Right atrium auricular region (tissue), 2 donors: ENCODE results near the gene RPS19BP1. TPM values are rescaled to one million over a fixed set of nuclear protein-coding genes. Genes with fewer than 3 reads are reported as not detected.
A peak's percentile ranks its signal among the peaks of the same experiment; 100 is the strongest.
"Not testable (repeated sequence)": the region's sequence is repeated elsewhere in the genome, so short reads cannot be mapped to it uniquely, and the experiment has no call there.

ENCODE experiments used
- DNase-seq: peaks from one replicate; pipeline ENCODE4 v3.0.0-alpha.2; 2019; ENCODE audit warnings: low spot score
- H3K27ac ChIP-seq, 2 donors: fragments of 200-600 bp; sonication (generic); 1 replicate in 1 of 2; 2 replicates in 1 of 2; pipeline ENCODE4 v1.5.1; 2016 to 2019
- H3K27me3 ChIP-seq, 2 donors: fragments of 200-600 bp; sonication (generic); one replicate each; pipeline versions ENCODE4 v1.5.1 to v1.6.0; 2017 to 2019
- H3K36me3 ChIP-seq: fragments of 200-600 bp; sonication (generic); one replicate; pipeline ENCODE4 v1.5.1; 2016
- H3K4me1 ChIP-seq, 2 donors: fragments of 200-600 bp; sonication (generic); one replicate each; pipeline versions ENCODE4 v1.5.1 to v1.6.0; 2017 to 2019
- H3K4me3 ChIP-seq, 2 donors: fragments of 200-600 bp; sonication (generic); 1 replicate in 1 of 2; 2 replicates in 1 of 2; pipeline ENCODE4 v1.5.1; 2017 to 2019; ENCODE audit warnings: mild to moderate bottlenecking in 1 of 2, moderate library complexity in 1 of 2
- H3K9me3 ChIP-seq, 2 donors: fragments of 200-600 bp; sonication (generic); one replicate each; pipeline ENCODE4 v1.5.1; 2019
- total RNA-seq, 2 donors: library from RNA; depleted of rRNA; stranded (reverse); fragments of >200 nt; gene quantifications; one replicate each; pipeline ENCODE4 v1.1.0, GENCODE V29; 2016
- TF ChIP-seq, protein P1 (sequence below), 2 donors: fragments of 200-600 bp; sonication (generic); IDR thresholded peaks; one replicate each; pipeline ENCODE4 v1.5.1; 2019; ENCODE audit warnings: antibody characterized with exemption in 2 of 2

The RPS19BP1 gene
- total RNA-seq, 2 donors from 2014 or later, result 88.1 to 135 TPM

DNA sequence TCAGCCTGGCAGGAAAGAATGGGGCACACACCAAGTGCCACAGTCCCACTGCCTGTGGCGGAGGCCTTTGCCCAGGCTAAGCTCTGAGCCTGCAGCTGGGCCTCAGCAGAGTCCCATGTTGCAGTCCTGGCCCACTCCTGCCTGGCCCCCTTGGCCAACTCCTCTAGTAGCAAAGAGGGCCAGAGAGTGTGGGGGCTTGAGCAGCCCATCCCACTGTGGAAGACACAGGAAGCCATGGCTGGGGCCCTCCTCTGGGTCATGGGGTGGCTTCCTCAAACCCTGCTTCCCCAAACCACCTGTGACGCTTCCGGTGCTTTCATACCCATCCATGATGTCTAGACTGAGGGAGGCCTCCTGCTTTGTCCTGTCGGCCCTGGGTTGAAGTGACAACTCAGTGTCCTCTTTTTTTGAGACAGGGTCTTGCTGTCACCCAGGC lies 5.8 kb downstream of the RPS19BP1 start:
- Histone ChIP-seq H3K4me1 (peaks cover 0 to 87% of the 10 kb centered on the region in 2 donors), H3K27ac (peak overlapping the region in 1 of 2 donors; percentile 13), H3K36me3 (peaks cover 49% of the 10 kb centered on the region), H3K4me3 (no peak overlapping the region), H3K27me3 (no peaks in the 10 kb centered on the region), H3K9me3 (no peaks in the 10 kb centered on the region)
- DNase-seq, result no peak
- TF ChIP-seq, protein P1, sequence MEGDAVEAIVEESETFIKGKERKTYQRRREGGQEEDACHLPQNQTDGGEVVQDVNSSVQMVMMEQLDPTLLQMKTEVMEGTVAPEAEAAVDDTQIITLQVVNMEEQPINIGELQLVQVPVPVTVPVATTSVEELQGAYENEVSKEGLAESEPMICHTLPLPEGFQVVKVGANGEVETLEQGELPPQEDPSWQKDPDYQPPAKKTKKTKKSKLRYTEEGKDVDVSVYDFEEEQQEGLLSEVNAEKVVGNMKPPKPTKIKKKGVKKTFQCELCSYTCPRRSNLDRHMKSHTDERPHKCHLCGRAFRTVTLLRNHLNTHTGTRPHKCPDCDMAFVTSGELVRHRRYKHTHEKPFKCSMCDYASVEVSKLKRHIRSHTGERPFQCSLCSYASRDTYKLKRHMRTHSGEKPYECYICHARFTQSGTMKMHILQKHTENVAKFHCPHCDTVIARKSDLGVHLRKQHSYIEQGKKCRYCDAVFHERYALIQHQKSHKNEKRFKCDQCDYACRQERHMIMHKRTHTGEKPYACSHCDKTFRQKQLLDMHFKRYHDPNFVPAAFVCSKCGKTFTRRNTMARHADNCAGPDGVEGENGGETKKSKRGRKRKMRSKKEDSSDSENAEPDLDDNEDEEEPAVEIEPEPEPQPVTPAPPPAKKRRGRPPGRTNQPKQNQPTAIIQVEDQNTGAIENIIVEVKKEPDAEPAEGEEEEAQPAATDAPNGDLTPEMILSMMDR (IDR thresholded peaks at IDR 0.05), result no peak

- H3K9me3 ChIP-seq, result no peaks in the 10 kb centered on the region
- H3K27ac ChIP-seq, result no peak overlapping the region
- H3K27me3 ChIP-seq, result no peaks in the 10 kb centered on the region
- TF ChIP-seq, protein P1 (IDR thresholded peaks at IDR 0.05), result no peak
- H3K4me3 ChIP-seq, result no peak overlapping the region
- no peak for DNase-seq
- peaks cover 60% of the 10 kb centered on the region for H3K36me3 ChIP-seq
- H3K4me1 ChIP-seq, result peaks cover 0 to 80% of the 10 kb centered on the region in 2 donors
Observed at GRCh38 chr22:39525658-39525975, 6.9 kb downstream of the RPS19BP1 start.

GRCh38 chr22:39524753-39525657 lies 7.5 kb downstream of the RPS19BP1 start:
- H3K4me3 ChIP-seq, result no peak overlapping the region
- peaks cover 57% of the 10 kb centered on the region for H3K36me3 ChIP-seq

GRCh38 chr22:39524089-39524752 lies 8.3 kb downstream of the RPS19BP1 start:
- no peak for DNase-seq
- H3K36me3 ChIP-seq, result peaks cover 54% of the 10 kb centered on the region
- H3K4me1 ChIP-seq, result peaks cover 0 to 70% of the 10 kb centered on the region in 2 donors
- H3K4me3 ChIP-seq, result no peak overlapping the region
- H3K27me3 ChIP-seq, result no peaks in the 10 kb centered on the region
- H3K27ac ChIP-seq, result peak overlapping the region; percentile 14 to 100
- H3K9me3 ChIP-seq, result no peaks in the 10 kb centered on the region
- TF ChIP-seq, protein P1 (IDR thresholded peaks at IDR 0.05), result no peak

More at GRCh38 chr22:39524753-39525657, 7.5 kb downstream of the RPS19BP1 start:
- TF ChIP-seq, protein P1 (IDR thresholded peaks at IDR 0.05), result no peak
- H3K4me1 ChIP-seq, result peaks cover 0 to 75% of the 10 kb centered on the region in 2 donors
- H3K27ac ChIP-seq, result peak overlapping the region; percentile 14 to 17
- no peak for DNase-seq
- no peaks in the 10 kb centered on the region for H3K9me3 ChIP-seq
- no peaks in the 10 kb centered on the region for H3K27me3 ChIP-seq

- TF ChIP-seq, protein P1 (IDR thresholded peaks at IDR 0.05), result no peak
- no peaks in the 10 kb centered on the region for H3K9me3 ChIP-seq
- peak overlapping the region; percentile 99 to 100 for H3K27ac ChIP-seq
- H3K36me3 ChIP-seq, result peaks cover 49% of the 10 kb centered on the region
- H3K27me3 ChIP-seq, result no peaks in the 10 kb centered on the region
- H3K4me1 ChIP-seq, result peaks cover 0 to 66% of the 10 kb centered on the region in 2 donors
- peak overlapping the region; percentile 100 for H3K4me3 ChIP-seq
- DNase-seq, result no peak
Observed at GRCh38 chr22:39522567-39523300, 9.8 kb downstream of the RPS19BP1 start.

DNA sequence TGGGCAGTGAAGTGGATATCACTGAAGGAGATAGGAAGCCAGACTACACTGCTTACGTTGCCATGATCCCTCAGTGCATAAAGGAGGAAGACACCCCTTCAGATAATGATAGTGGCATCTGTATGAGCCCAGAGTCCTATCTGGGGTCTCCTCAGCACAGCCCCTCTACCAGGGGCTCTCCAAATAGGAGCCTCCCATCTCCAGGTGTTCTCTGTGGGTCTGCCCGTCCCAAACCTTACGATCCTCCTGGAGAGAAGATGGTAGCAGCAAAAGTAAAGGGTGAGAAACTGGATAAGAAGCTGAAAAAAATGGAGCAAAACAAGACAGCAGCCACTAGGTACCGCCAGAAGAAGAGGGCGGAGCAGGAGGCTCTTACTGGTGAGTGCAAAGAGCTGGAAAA lies 10.5 kb downstream of the RPS19BP1 start:
- H3K36me3 ChIP-seq, result peaks cover 53% of the 10 kb centered on the region

GRCh38 chr22:39521106-39521885 lies 11.3 kb downstream of the RPS19BP1 start:
- H3K36me3 ChIP-seq, result peaks cover 54% of the 10 kb centered on the region
- H3K27me3 ChIP-seq, H3K9me3 ChIP-seq, DNase-seq: not testable (repeated sequence)
- peaks cover 0 to 57% of the 10 kb centered on the region in 2 donors for H3K4me1 ChIP-seq
- peak overlapping the region; percentile 100 for H3K4me3 ChIP-seq
- H3K27ac ChIP-seq, result peak overlapping the region; percentile 99 to 100

More for the DNA sequence above, 10.5 kb downstream of the RPS19BP1 start:
- Histone ChIP-seq H3K4me3 (peak overlapping the region; percentile 100), H3K4me1 (peaks cover 0 to 59% of the 10 kb centered on the region in 2 donors), H3K27ac (peak overlapping the region; percentile 99 to 100)
- H3K9me3 ChIP-seq, DNase-seq, H3K27me3 ChIP-seq: not testable (repeated sequence)
